ENCODE results near the gene BIRC7.

BIRC7 gene

GRCh38 chr20:63265891-63266515, 30.3 kb downstream of the BIRC7 start:
- DNase-seq (ENCODE audit: low read depth) = no peak

GRCh38 chr20:63267691-63268090, 32.0 kb downstream of the BIRC7 start:
- no peak for DNase-seq (ENCODE audit: low read depth)

- DNase-seq (ENCODE audit: low read depth) = no peak
These were observed 32.6 kb downstream of the BIRC7 start for GRCh38 chr20:63268256-63268655.

- DNase-seq (ENCODE audit: low read depth) = no peak
These were observed 33.1 kb downstream of the BIRC7 start for GRCh38 chr20:63268671-63269439.

GRCh38 chr20:63269724-63270123, 34.0 kb downstream of the BIRC7 start:
- no peak for DNase-seq (ENCODE audit: low read depth)

- DNase-seq (ENCODE audit: low read depth) = no peak
These were observed 35.1 kb downstream of the BIRC7 start for GRCh38 chr20:63270606-63271325.

GRCh38 chr20:63272105-63273058, 36.7 kb downstream of the BIRC7 start, which contains the start of gene ARFGAP1:
ARFGAP1 (plus strand) TSS chr20:63272813; CDS start chr20:63275581, 2,768 bp downstream.
- peak; percentile 74 for DNase-seq (ENCODE audit: low read depth)

GRCh38 chr20:63273059-63273579, 37.4 kb downstream of the BIRC7 start:
- DNase-seq (ENCODE audit: low read depth) = no peak

GRCh38 chr20:63273635-63274380, 38.1 kb downstream of the BIRC7 start:
- DNase-seq (ENCODE audit: low read depth) = no peak

GRCh38 chr20:63274381-63275228, 38.9 kb downstream of the BIRC7 start:
- no peak for DNase-seq (ENCODE audit: low read depth)

- no peak for DNase-seq (ENCODE audit: low read depth)
These were observed 40.1 kb downstream of the BIRC7 start for GRCh38 chr20:63275825-63276224.

- DNase-seq (ENCODE audit: low read depth) = no peak
These were observed 41.3 kb downstream of the BIRC7 start for GRCh38 chr20:63276956-63277355.

- DNase-seq (ENCODE audit: low read depth) = no peak
These were observed 42.0 kb downstream of the BIRC7 start for GRCh38 chr20:63277466-63278272.

GRCh38 chr20:63278661-63279060, 43.0 kb downstream of the BIRC7 start:
- DNase-seq (ENCODE audit: low read depth) = no peak

GRCh38 chr20:63279931-63280330, 44.2 kb downstream of the BIRC7 start:
- no peak for DNase-seq (ENCODE audit: low read depth)

- no peak for DNase-seq (ENCODE audit: low read depth)
These were observed 44.7 kb downstream of the BIRC7 start for GRCh38 chr20:63280371-63280770.

GRCh38 chr20:63280929-63281545, 45.3 kb downstream of the BIRC7 start:
- no peak for DNase-seq (ENCODE audit: low read depth)
